BLaER1 treated with 17β-estradiol and CSF1 and Interleukin-3, amounts not matched to agents 10 nM and 100 nM (cell line): ENCODE data around the gene CACNA2D3.
A peak's percentile ranks its signal among the peaks of the same experiment; 100 is the strongest.

Experiments
- H3K27ac ChIP-seq, 11 experiments: shearing (Covaris generic); formaldehyde crosslinking; 2 replicates each; pipeline ENCODE4 v1.8.1; 2022
- H3K27me3 ChIP-seq, 11 experiments: shearing (Covaris generic); formaldehyde crosslinking; 2 replicates each; pipeline ENCODE4 v1.8.1; 2022
- H3K36me3 ChIP-seq, 11 experiments: shearing (Covaris generic); formaldehyde crosslinking; 2 replicates each; pipeline ENCODE4 v1.8.1; 2022
- H3K4me1 ChIP-seq, 10 experiments: shearing (Covaris generic); formaldehyde crosslinking; 2 replicates each; pipeline ENCODE4 v1.8.1; 2022
- H3K4me2 ChIP-seq, 11 experiments: shearing (Covaris generic); formaldehyde crosslinking; 2 replicates each; pipeline ENCODE4 v1.8.1; 2022
- H3K4me3 ChIP-seq, 10 experiments: shearing (Covaris generic); formaldehyde crosslinking; 2 replicates each; pipeline ENCODE4 v1.8.1; 2022
- H3K9ac ChIP-seq, 11 experiments: shearing (Covaris generic); formaldehyde crosslinking; 2 replicates each; pipeline ENCODE4 v1.8.1; 2022
- H3K9me3 ChIP-seq, 11 experiments: shearing (Covaris generic); formaldehyde crosslinking; replicated peaks in 1 of 11; 2 replicates each; pipeline ENCODE4 v1.8.1; 2022
- H4K20me1 ChIP-seq, 11 experiments: shearing (Covaris generic); formaldehyde crosslinking; 2 replicates each; pipeline ENCODE4 v1.8.1; 2022
- Cebpa-rat ChIP-seq, 11 experiments: shearing (Covaris generic); IDR thresholded peaks; 2 replicates each; pipeline ENCODE4 v1.8.1; 2022

CACNA2D3 gene

GRCh38 chr3:54153477-54153876, 31.1 kb downstream of the CACNA2D3 start:
- H4K20me1 ChIP-seq = no peaks in the 10 kb centered on the region
- H3K27me3 ChIP-seq = no peaks in the 10 kb centered on the region
- H3K27ac ChIP-seq = no peak overlapping the region
- H3K4me2 ChIP-seq = no peak overlapping the region
- peaks cover 0 to 10% (median 0%) of the 10 kb centered on the region in 10 experiments; a peak in 6 of 20 replicates for H3K4me1 ChIP-seq
- no peak overlapping the region for H3K4me3 ChIP-seq
- H3K36me3 ChIP-seq = no peaks in the 10 kb centered on the region
- no peaks in the 10 kb centered on the region for H3K9me3 ChIP-seq
- TF ChIP-seq Cebpa-rat (IDR thresholded peaks at IDR 0.05) = no peak
- no peak overlapping the region for H3K9ac ChIP-seq

DNA sequence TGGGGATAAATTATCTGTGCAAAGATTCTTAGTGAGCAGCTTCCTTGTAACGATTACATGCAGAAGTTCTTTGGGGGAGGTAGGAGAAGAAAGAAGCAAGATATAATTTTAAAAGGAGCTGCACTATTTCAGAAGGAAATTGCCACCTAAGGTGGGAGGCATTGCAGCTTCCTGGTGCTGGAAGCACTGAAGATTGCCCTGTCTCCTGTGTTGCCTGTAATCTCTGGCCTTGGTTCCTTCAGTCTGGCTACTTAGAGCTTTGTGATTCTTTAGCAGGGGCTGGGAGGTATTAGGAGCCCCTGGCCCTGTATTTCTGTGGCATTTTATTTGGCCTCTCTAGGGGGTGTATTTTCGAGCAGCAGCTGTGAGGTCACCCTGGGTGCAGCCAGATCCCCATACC, 35.5 kb downstream of the CACNA2D3 start:
- no peak overlapping the region for H3K9ac ChIP-seq
- no peaks in the 10 kb centered on the region for H3K27me3 ChIP-seq
- H3K4me1 ChIP-seq = peaks cover 0 to 28% (median 2%) of the 10 kb centered on the region in 10 experiments; a peak in 6 of 20 replicates
- no peaks in the 10 kb centered on the region for H3K9me3 ChIP-seq
- H3K36me3 ChIP-seq = no peaks in the 10 kb centered on the region
- H3K27ac ChIP-seq = no peak overlapping the region
- H3K4me2 ChIP-seq = peak overlapping the region in 2 of 11 experiments; percentile 47 to 57; a peak in 3 of 22 replicates
- TF ChIP-seq Cebpa-rat (IDR thresholded peaks at IDR 0.05) = no peak
- H4K20me1 ChIP-seq = no peaks in the 10 kb centered on the region
- no peak overlapping the region for H3K4me3 ChIP-seq

GRCh38 chr3:54159917-54160316, 37.6 kb downstream of the CACNA2D3 start:
- Histone ChIP-seq H3K4me2 (peak overlapping the region in 6 of 11 experiments; percentile 12 to 39 (median 24); a peak in 6 of 22 replicates), H3K27ac (no peak overlapping the region), H3K4me3 (no peak overlapping the region), H3K9me3 (no peaks in the 10 kb centered on the region), H3K4me1 (peaks cover 0 to 28% (median 2%) of the 10 kb centered on the region in 10 experiments; a peak in 6 of 20 replicates), H3K27me3 (no peaks in the 10 kb centered on the region), H4K20me1 (no peaks in the 10 kb centered on the region), H3K36me3 (no peaks in the 10 kb centered on the region), H3K9ac (no peak overlapping the region)
- no peak for TF ChIP-seq Cebpa-rat (IDR thresholded peaks at IDR 0.05)

DNA sequence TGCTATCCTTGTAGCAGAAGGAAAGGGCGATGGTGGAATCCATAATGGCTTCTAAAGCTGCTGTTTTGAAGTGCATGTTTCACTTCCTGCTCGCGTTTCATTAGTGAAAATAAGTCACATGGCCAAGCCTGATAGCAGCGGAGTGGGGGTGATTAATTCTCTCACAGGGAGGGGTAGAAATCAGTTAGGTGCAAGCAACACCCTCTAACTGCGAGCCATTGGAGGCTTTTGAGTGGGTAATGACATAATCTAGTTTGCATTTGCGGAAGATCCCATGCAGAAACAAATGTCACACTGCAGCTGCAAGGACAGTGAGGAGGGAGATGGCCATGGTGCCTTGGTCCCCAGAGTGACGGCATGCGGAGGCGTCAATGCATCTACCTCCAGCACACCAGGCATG, 41.1 kb downstream of the CACNA2D3 start:
- Histone ChIP-seq H3K36me3 (no peaks in the 10 kb centered on the region), H3K27ac (no peak overlapping the region), H4K20me1 (no peaks in the 10 kb centered on the region), H3K9me3 (peaks cover 0 to 6% (median 0%) of the 10 kb centered on the region in 11 experiments; a peak in 3 of 22 replicates), H3K27me3 (no peaks in the 10 kb centered on the region), H3K4me1 (peaks cover 0 to 23% (median 2%) of the 10 kb centered on the region in 10 experiments; a peak in 6 of 20 replicates), H3K4me3 (no peak overlapping the region), H3K9ac (no peak overlapping the region), H3K4me2 (no peak overlapping the region)
- TF ChIP-seq Cebpa-rat (IDR thresholded peaks at IDR 0.05) = no peak

DNA sequence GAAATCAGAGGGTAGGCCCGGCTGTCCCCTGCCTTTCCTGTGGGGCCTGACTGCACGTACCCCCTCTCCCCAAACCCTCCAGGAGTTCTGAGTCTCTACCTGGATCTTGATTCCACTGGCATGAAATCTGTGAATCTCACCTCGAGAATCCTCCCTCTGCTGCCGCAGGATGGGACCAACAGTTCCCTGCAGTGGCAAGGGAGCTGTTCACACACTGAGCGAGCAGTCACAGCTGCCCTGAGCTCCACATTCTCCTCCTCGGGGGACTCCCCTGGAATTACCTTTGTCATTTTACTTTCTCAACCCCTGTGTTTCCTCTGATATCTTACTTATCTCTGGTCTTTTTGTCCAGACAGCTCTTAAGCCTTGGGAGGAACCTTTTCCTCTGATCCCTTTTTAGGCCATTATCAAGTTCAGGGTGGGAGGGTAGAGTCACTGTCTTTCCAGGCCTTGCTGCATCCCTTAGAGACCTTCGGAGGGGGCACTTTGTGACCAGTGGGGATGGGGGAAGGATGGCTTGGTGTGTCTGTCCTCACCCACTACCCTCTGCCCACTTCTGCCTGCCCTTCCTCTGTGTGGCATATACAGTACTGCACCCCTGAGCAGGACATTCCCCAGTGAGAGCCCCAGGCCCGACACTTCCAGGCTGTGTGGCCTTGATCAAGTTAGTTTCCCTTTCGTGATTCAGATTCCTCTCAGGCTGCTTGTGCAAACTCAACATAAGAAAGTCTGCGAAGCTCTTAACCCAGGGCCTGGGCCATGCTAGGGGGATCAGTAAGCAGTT, 42.0 kb downstream of the CACNA2D3 start:
- H3K4me1 ChIP-seq = peaks cover 0 to 13% (median 0%) of the 10 kb centered on the region in 10 experiments; a peak in 5 of 20 replicates
- no peak for TF ChIP-seq Cebpa-rat (IDR thresholded peaks at IDR 0.05)

GRCh38 chr3:54165865-54166264, 43.5 kb downstream of the CACNA2D3 start:
- peaks cover 0 to 11% (median 0%) of the 10 kb centered on the region in 10 experiments; a peak in 1 of 20 replicates for H3K4me1 ChIP-seq
- no peak overlapping the region for H3K27ac ChIP-seq
- no peak overlapping the region for H3K4me3 ChIP-seq
- H4K20me1 ChIP-seq = no peaks in the 10 kb centered on the region
- H3K9ac ChIP-seq = no peak overlapping the region
- no peaks in the 10 kb centered on the region for H3K36me3 ChIP-seq
- no peak for TF ChIP-seq Cebpa-rat (IDR thresholded peaks at IDR 0.05)
- peaks cover 0 to 6% (median 0%) of the 10 kb centered on the region in 11 experiments; a peak in 3 of 22 replicates for H3K9me3 ChIP-seq
- H3K27me3 ChIP-seq = no peaks in the 10 kb centered on the region
- H3K4me2 ChIP-seq = no peak overlapping the region

More for the DNA sequence above, 42.0 kb downstream of the CACNA2D3 start:
- Histone ChIP-seq H3K4me2 (no peak overlapping the region), H3K9ac (no peak overlapping the region), H3K27me3 (no peaks in the 10 kb centered on the region), H3K4me3 (no peak overlapping the region), H3K9me3 (peaks cover 0 to 6% (median 0%) of the 10 kb centered on the region in 11 experiments; a peak in 3 of 22 replicates), H4K20me1 (no peaks in the 10 kb centered on the region), H3K27ac (no peak overlapping the region), H3K36me3 (no peaks in the 10 kb centered on the region)

DNA sequence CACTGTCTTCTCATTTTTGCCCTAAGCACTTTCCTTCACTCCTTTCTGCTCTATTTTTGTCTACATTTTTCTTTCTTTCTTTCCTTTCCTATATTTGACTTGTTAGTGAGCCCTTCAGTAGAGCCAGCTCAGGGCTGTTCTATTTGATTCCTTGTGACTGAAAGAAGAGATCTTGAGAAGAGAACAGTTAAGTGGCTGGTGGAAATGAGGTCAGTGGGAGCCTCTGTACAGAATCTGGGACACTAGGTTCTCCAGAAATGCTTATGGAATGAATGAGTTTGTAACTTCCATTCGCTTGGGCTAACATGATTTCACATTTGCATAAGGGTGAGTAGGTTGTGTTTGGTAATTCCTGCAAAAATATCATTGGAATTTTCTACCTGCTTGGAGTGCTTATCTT, 45.6 kb downstream of the CACNA2D3 start:
- Histone ChIP-seq H3K36me3 (no peaks in the 10 kb centered on the region), H3K9me3 (peaks cover 0 to 6% (median 0%) of the 10 kb centered on the region in 11 experiments; a peak in 3 of 22 replicates), H3K4me2 (no peak overlapping the region), H4K20me1 (no peaks in the 10 kb centered on the region), H3K4me3 (no peak overlapping the region), H3K4me1 (peaks cover 0 to 11% (median 0%) of the 10 kb centered on the region in 10 experiments; a peak in 1 of 20 replicates), H3K27me3 (no peaks in the 10 kb centered on the region), H3K9ac (no peak overlapping the region), H3K27ac (no peak overlapping the region)
- no peak for TF ChIP-seq Cebpa-rat (IDR thresholded peaks at IDR 0.05)

DNA sequence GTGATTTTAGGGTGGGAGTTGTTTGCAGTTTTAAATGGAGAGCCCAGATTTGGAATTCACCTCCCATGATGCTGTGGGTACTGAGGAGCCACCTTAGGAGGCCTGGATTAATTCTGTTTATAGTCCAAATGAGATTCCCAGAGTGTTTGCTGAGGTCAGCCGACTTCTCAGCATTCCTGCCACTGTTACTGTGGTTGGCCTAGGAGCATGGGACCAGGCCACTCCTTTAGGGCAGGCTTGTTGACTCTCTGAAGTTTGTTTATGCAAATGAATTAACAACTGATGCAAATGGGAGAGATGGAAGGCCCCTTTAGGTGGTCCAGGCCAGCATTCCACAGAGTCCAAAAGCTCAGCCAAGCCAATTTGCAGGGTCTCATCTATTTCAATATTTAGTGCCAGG, 46.1 kb downstream of the CACNA2D3 start:
- Histone ChIP-seq H3K4me3 (no peak overlapping the region), H3K27me3 (no peaks in the 10 kb centered on the region), H3K4me1 (peaks cover 0 to 11% (median 0%) of the 10 kb centered on the region in 10 experiments; a peak in 1 of 20 replicates), H4K20me1 (no peaks in the 10 kb centered on the region), H3K27ac (no peak overlapping the region), H3K9ac (no peak overlapping the region), H3K9me3 (peaks cover 0 to 6% (median 0%) of the 10 kb centered on the region in 11 experiments; a peak in 3 of 22 replicates), H3K36me3 (no peaks in the 10 kb centered on the region), H3K4me2 (no peak overlapping the region)
- TF ChIP-seq Cebpa-rat (IDR thresholded peaks at IDR 0.05) = no peak

GRCh38 chr3:54169524-54169923, 47.2 kb downstream of the CACNA2D3 start:
- no peak overlapping the region for H3K9ac ChIP-seq
- no peak for TF ChIP-seq Cebpa-rat (IDR thresholded peaks at IDR 0.05)
- H3K4me3 ChIP-seq = no peak overlapping the region
- no peaks in the 10 kb centered on the region for H4K20me1 ChIP-seq
- peaks cover 0 to 11% (median 0%) of the 10 kb centered on the region in 10 experiments; a peak in 1 of 20 replicates for H3K4me1 ChIP-seq
- H3K27me3 ChIP-seq = no peaks in the 10 kb centered on the region
- no peak overlapping the region for H3K4me2 ChIP-seq
- peaks cover 0 to 6% (median 0%) of the 10 kb centered on the region in 11 experiments; a peak in 3 of 22 replicates for H3K9me3 ChIP-seq
- H3K36me3 ChIP-seq = no peaks in the 10 kb centered on the region
- H3K27ac ChIP-seq = no peak overlapping the region
